Nephron (organoid): ENCODE measurements around the gene SLC28A1.

ENCODE experiments used
- H3K27ac Mint-ChIP-seq, 3 experiments: 2 replicates each; pipeline ENCODE4 v1.8.0; 2020; ENCODE audit warnings: mixed read lengths in 3 of 3, mild to moderate bottlenecking in 2 of 3, moderate library complexity in 1 of 3
- H3K27me3 Mint-ChIP-seq: 2 replicates; pipeline ENCODE4 v1.8.0; 2021; ENCODE audit warnings: low read depth, mild to moderate bottlenecking, moderate library complexity, mixed read lengths
- H3K36me3 Mint-ChIP-seq: 2 replicates; pipeline ENCODE4 v1.8.0; 2020; ENCODE audit warnings: low read depth, mixed read lengths
- H3K4me1 Mint-ChIP-seq: 2 replicates; pipeline ENCODE4 v1.8.0; 2020; ENCODE audit warnings: mixed read lengths
- H3K4me3 Mint-ChIP-seq, 3 experiments: 2 replicates each; pipeline ENCODE4 v1.8.0; 2020; ENCODE audit warnings: mild to moderate bottlenecking in 3 of 3, mixed read lengths in 3 of 3, moderate library complexity in 2 of 3
- H3K9me3 Mint-ChIP-seq: 2 replicates; pipeline ENCODE4 v1.8.0; 2020; ENCODE audit warnings: mixed read lengths
- CTCF ChIP-seq, 3 experiments: fragments of 200-600 bp; sonication (generic); IDR thresholded peaks; one replicate each; pipeline ENCODE4 v1.5.0; 2021; ENCODE audit warnings: antibody characterized with exemption in 3 of 3; ENCODE audit not compliant: unreplicated experiment in 3 of 3

The SLC28A1 gene

DNA sequence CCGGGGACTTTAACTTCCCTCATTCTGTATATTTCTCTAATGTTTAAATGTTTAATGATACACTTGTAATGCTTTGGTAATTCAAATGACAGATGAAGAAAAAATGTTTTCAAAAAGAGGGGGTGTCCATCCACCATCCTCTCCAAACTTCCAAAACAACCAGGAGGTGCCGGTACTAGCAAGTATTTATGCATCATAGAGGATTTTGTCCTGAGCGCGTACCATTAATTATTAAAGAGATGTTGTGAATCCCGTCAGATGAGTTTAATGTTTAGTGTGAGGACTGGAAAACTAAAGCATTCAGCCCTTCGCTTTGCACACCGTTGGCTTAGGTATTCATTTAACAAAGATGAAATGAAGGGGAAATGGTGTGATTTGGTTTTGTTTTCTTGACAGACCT, 1.3 kb downstream of the SLC28A1 start:
- H3K27me3 Mint-ChIP-seq, result peaks cover 14% of the 10 kb centered on the region
- H3K36me3 Mint-ChIP-seq, result no peaks in the 10 kb centered on the region
- no peak for TF ChIP-seq CTCF (IDR thresholded peaks at IDR 0.05; ENCODE audit: unreplicated experiment in 3 of 3)
- no peaks in the 10 kb centered on the region for H3K9me3 Mint-ChIP-seq
- no peak overlapping the region for H3K4me3 Mint-ChIP-seq
- H3K27ac Mint-ChIP-seq, result peak overlapping the region; percentile 80 to 94 (median 94)
- H3K4me1 Mint-ChIP-seq, result peaks cover 33% of the 10 kb centered on the region

GRCh38 chr15:84886211-84886983, 1.9 kb downstream of the SLC28A1 start:
- Mint-ChIP-seq H3K36me3 (no peaks in the 10 kb centered on the region), H3K9me3 (no peaks in the 10 kb centered on the region), H3K4me1 (peaks cover 33% of the 10 kb centered on the region), H3K4me3 (no peak overlapping the region), H3K27me3 (peaks cover 12% of the 10 kb centered on the region), H3K27ac (peak overlapping the region; percentile 80 to 94 (median 94))
- TF ChIP-seq CTCF (IDR thresholded peaks at IDR 0.05; ENCODE audit: unreplicated experiment in 3 of 3), result no peak

GRCh38 chr15:84886984-84887299, 2.5 kb downstream of the SLC28A1 start:
- H3K36me3 Mint-ChIP-seq, result no peaks in the 10 kb centered on the region
- peak overlapping the region; percentile 71 to 89 (median 80) for H3K27ac Mint-ChIP-seq
- no peak for TF ChIP-seq CTCF (IDR thresholded peaks at IDR 0.05; ENCODE audit: unreplicated experiment in 3 of 3)
- H3K4me3 Mint-ChIP-seq, result no peak overlapping the region
- peaks cover 12% of the 10 kb centered on the region for H3K27me3 Mint-ChIP-seq
- H3K9me3 Mint-ChIP-seq, result no peaks in the 10 kb centered on the region
- peaks cover 33% of the 10 kb centered on the region for H3K4me1 Mint-ChIP-seq

GRCh38 chr15:84887938-84888337, 3.5 kb downstream of the SLC28A1 start:
- peaks cover 12% of the 10 kb centered on the region for H3K27me3 Mint-ChIP-seq
- H3K4me1 Mint-ChIP-seq, result peaks cover 33% of the 10 kb centered on the region
- TF ChIP-seq CTCF (IDR thresholded peaks at IDR 0.05; ENCODE audit: unreplicated experiment in 3 of 3), result no peak
- H3K27ac Mint-ChIP-seq, result peak overlapping the region; percentile 35 to 64 (median 59)
- H3K4me3 Mint-ChIP-seq, result no peak overlapping the region
- no peaks in the 10 kb centered on the region for H3K9me3 Mint-ChIP-seq
- H3K36me3 Mint-ChIP-seq, result no peaks in the 10 kb centered on the region

GRCh38 chr15:84888639-84889038, 4.2 kb downstream of the SLC28A1 start:
- H3K27me3 Mint-ChIP-seq, result peaks cover 15% of the 10 kb centered on the region
- H3K27ac Mint-ChIP-seq, result no peak overlapping the region
- H3K4me1 Mint-ChIP-seq, result peaks cover 33% of the 10 kb centered on the region
- no peak for TF ChIP-seq CTCF (IDR thresholded peaks at IDR 0.05; ENCODE audit: unreplicated experiment in 3 of 3)
- H3K4me3 Mint-ChIP-seq, result no peak overlapping the region
- no peaks in the 10 kb centered on the region for H3K36me3 Mint-ChIP-seq
- H3K9me3 Mint-ChIP-seq, result no peaks in the 10 kb centered on the region
